Stimulated activated CD8-positive, alpha-beta memory T cell treated with anti-CD3 and anti-CD28 coated beads, Interleukin-15, amount 100 ng/mL, for 48 hours (primary cell): ENCODE data around the gene STXBP6.
"Not testable (repeated sequence)": the region's sequence is repeated elsewhere in the genome, so short reads cannot be mapped to it uniquely, and the experiment has no call there.

ENCODE experiments used
- DNase-seq, 2 donors: peaks; one replicate each; pipeline ENCODE4 v3.0.0-alpha.2; 2020; ENCODE audit warnings: low read depth in 2 of 2

STXBP6 gene

DNA sequence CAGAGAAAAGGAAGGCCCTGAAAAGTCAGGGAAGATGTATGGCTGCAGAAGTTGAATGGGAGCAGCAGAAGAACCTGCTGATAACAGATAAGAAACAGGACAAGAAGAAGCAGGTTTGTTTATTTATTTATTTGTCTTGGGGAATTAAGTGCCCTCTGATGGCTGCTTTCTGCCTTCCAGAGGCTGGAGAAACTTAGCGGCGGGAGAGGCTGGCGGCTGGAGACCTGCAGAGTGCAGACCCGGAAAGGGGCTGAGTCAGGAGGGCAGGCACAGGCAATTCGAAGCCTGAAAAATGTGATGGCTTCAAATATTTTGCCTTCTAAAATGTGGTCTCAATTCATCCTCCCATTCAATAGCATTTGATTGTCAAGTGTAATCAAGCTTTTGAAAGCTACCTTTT, 247.7 kb downstream of the STXBP6 start:
- DNase-seq = no peak

DNA sequence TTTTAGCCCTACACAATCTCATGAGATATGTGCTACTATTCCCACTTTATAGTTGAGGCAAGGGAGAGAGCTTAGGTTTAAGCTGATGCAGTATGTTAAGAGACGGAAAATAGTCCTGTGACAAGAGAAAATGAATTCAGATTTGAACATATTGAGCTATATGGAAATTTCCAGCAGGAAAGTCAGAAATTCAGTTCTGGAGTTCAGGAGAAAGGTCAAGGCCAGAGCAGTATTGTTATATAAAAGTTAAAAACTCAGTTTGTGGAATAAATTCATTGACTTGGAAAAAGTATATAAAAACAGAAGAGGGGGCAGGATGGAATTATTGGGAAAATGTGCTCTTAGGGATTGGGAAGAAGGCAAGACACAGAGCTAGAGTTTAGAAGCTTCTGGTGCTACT, 248.9 kb downstream of the STXBP6 start:
- no peak for DNase-seq

DNA sequence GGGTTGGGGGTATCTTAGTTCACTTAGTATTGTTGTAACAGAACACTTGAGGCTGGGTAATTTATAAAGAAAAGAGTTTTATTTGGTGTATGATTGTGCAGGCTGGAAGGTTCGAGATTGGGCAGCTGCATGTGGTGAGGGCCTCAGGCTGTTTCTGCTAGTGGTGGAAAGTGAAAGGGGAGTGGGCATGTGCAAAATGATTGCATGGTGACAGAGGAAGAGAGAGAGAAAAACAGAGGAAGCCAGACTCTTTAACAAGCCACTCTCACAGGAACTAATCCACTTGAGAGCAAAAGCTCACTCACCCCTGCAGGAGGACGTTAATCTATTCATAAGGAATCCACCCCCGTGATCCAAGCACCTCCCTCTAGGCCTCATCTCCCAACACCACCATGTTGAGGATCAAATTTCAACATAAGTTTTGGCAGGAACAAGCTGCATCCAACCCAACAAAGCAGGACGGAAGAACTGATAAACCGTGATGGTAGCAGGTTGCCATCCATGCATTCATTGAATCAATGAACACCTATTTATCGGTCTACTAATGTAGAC, 251.0 kb downstream of the STXBP6 start:
- no peak for DNase-seq

GRCh38 chr14:24795406-24795805, 254.5 kb downstream of the STXBP6 start:
- no peak for DNase-seq

- DNase-seq = no peak
Observed at GRCh38 chr14:24794644-24795305, 255.2 kb downstream of the STXBP6 start.

DNA sequence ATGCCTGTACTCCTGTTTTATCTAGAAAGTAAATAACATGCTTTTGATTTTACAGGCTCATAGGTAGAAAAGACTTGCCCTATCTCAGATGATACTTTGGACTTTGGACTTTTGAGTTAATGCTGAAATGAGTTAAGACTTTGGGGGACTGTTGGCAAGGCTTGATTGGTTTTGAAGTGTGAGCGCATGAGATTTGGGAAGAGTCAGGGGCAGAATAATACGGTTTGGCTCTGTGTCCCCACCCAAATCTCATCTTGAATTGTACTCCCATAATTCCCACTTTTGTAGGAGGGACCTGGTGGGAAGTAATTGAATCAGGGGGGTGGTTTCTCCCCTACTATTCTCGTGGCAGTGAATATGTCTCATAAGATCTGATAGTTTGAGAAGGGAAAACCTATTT, 259.8 kb downstream of the STXBP6 start:
- no peak for DNase-seq

- no peak for DNase-seq
Observed at GRCh38 chr14:24789378-24789884, 260.5 kb downstream of the STXBP6 start.

- DNase-seq = no peak
Observed at GRCh38 chr14:24785698-24786097, 264.2 kb downstream of the STXBP6 start.

- no peak for DNase-seq
Observed at GRCh38 chr14:24784981-24785380, 265.0 kb downstream of the STXBP6 start.

DNA sequence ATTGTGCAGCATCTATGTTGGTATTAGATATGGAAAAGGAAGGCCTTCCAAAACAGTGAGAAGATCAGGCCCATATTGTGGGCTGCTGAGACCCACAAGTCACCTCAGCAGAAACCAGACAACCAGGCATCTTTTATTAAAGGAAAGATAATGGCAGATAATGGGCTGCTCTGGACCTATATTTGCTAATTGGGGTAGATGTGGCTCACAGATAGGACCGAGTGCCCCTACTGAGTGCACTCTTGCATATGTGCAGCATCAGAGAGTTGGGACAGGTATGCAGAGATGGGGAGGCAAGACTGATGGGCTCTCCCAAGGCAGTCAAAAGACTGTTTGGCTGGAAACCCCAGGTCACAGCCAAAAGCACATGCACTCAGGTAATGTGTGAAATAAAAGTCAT, 266.2 kb downstream of the STXBP6 start:
- no peak for DNase-seq

- DNase-seq = no peak
Observed at GRCh38 chr14:24780281-24780680, 269.7 kb downstream of the STXBP6 start.

- no peak for DNase-seq
Observed at GRCh38 chr14:24777678-24778077, 272.3 kb downstream of the STXBP6 start.

DNA sequence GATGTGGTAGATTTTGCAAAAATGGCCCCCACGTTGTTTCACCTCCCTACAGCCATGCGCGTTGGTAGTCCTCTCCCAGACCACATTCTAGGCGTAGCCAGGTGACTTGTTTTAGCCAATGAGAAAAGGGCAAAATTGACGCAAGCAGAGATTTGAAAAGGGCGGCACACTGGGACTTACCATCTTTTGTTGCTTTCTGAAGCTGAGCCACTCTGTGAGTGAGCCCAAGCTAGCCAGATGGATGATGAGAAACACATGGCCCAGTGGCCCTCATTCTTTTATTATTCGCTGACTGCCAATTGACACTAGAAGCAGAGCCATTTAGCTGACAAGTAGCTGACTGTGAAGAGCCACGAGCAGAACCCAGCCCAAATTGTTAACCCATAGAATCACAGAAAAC, 274.0 kb downstream of the STXBP6 start:
- no peak for DNase-seq

DNA sequence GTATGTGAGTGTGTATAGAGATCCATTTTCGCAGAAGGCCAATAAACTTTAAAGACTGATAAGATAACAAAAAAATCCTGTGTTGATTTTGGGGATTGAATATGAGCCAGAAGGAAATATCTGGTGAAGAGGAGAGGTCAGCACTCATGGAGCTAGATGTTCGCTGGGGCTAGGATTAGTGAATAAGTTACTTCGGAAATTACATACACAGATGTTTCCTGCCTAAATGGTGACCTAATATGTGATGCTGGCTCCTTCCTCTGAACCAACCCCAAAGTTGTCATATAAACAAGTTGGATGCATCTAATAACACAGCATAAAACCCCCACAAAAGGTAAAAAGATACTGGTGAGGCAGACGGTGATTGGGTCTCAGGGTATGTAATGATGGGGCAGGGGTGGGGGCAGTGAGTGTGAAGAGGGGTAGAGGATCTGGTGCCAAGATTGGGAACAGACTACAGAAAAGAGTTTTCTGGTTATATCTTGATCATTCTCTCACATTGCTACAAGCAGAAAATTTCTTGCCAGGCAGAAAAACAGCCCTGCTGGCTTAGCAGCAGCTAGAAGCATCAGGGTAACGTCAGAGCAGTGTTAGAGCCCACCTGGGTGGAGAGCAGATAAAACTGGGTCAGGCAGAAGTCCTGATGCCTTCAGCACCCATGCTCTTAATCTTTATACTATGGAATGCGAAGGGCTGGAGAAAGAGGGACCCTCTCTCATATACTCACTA, 275.6 kb downstream of the STXBP6 start:
- no peak for DNase-seq

- DNase-seq = not testable (repeated sequence)
Observed at GRCh38 chr14:24773564-24773963, 276.4 kb downstream of the STXBP6 start.

DNA sequence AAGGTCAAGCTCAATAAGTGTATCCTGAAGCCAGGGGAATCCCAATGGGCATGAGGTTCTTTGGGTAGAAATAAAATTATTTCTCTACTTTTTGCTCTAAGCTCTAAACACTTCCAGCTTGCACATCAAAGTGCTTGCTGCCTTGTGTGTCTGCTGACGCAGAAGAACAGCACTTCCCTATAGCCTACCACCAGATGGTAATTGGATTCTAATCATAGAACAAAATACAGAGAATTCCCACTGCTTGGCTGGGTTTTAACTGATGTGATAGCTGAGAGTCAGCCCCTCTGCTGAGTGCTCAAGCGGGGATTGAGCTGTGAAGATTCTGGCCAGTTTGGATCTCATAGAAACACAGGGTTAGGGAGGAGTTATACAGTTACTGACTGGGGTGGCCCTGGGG, 283.5 kb downstream of the STXBP6 start:
- no peak for DNase-seq

GRCh38 chr14:24761141-24761540, 288.8 kb downstream of the STXBP6 start:
- no peak for DNase-seq
